OCI-LY7 (cell line): Measurements from ENCODE around the gene RTP2.

Experiments used
- CTCF ChIP-seq: fragments of 200-600 bp; sonication (generic); conservative IDR thresholded peaks from 2 replicates; pipeline ENCODE4 v1.5.1; 2014; ENCODE audit warnings: mild to moderate bottlenecking, antibody characterized with exemption, low read length, moderate library complexity, mixed read lengths
- EZH2phosphoT487 ChIP-seq: fragments of 200-600 bp; sonication (generic); IDR thresholded peaks from 2 replicates; pipeline ENCODE4 v1.6.1; 2018; ENCODE audit warnings: low read depth, borderline replicate concordance, mild to moderate bottlenecking, mixed run types, antibody characterized with exemption, low read length, moderate library complexity, mixed read lengths

- TF ChIP-seq CTCF, result no peak
- no peak for TF ChIP-seq EZH2phosphoT487
Measured at GRCh38 chr3:187696021-187696420, 6.3 kb downstream of the RTP2 start.
